H1 (cell line): Measurements from ENCODE around the gene NR3C1. TPM values are rescaled to one million over a fixed set of nuclear protein-coding genes. Genes with fewer than 3 reads are reported as not detected.

Source experiments
- CTCF ChIA-PET: fragments of 300-600 bp; sonication (Branson Sonifier 250); formaldehyde crosslinking; loops from one replicate; lab custom pipeline; 2021; ENCODE audit not compliant: partially characterized antibody; lab: Charles Lee
- POLR2A ChIA-PET: fragments of 300-600 bp; sonication (Branson Sonifier 250); formaldehyde crosslinking; loops from one replicate; lab custom pipeline; 2021; ENCODE audit warnings: inconsistent platforms; ENCODE audit not compliant: partially characterized antibody; lab: Charles Lee
- DNase-seq, 2 experiments: peaks; one replicate each; pipeline versions ENCODE4 v3.0.0 to v3.0.0-alpha.2; 2010 to 2022; ENCODE audit warnings: low spot score in 2 of 2, low read depth in 1 of 2, mixed read lengths in 1 of 2
- FAIRE-seq: peaks from 2 replicates; lab custom pipeline; 2011; peaks lifted over from hg19 to GRCh38; lab: Jason Lieb, UNC
- H2AFZ ChIP-seq: 2 replicates; pipeline ENCODE4 v1.8.1; 2012; ENCODE audit warnings: low read length, inconsistent platforms
- H2AK5ac ChIP-seq: 2 replicates; pipeline ENCODE4 v1.6.1; 2013; ENCODE audit warnings: low read depth, low read length
- H2BK120ac ChIP-seq: replicated peaks from 2 replicates; pipeline ENCODE3; 2013; ENCODE audit warnings: low read depth, low read length, inconsistent platforms
- H2BK12ac ChIP-seq: 2 replicates; pipeline ENCODE4 v1.6.1; 2013; ENCODE audit warnings: low read depth, low read length
- H2BK15ac ChIP-seq: 2 replicates; pipeline ENCODE4 v1.6.1; 2013; ENCODE audit warnings: low read length
- H2BK20ac ChIP-seq: 2 replicates; pipeline ENCODE4 v1.6.1; 2013; ENCODE audit warnings: low read length
- H2BK5ac ChIP-seq: 2 replicates; pipeline ENCODE4 v1.6.1; 2013; ENCODE audit warnings: low read depth, low read length
- H3K14ac ChIP-seq: 2 replicates; pipeline ENCODE4 v1.6.1; 2013; ENCODE audit warnings: inconsistent platforms; ENCODE audit not compliant: insufficient read length
- H3K18ac ChIP-seq: 2 replicates; pipeline ENCODE4 v1.6.1; 2013; ENCODE audit warnings: low read length; ENCODE audit errors: extremely low read depth
- H3K23ac ChIP-seq: 2 replicates; pipeline ENCODE4 v1.6.1; 2013; ENCODE audit warnings: inconsistent platforms; ENCODE audit not compliant: insufficient read length
- H3K23me2 ChIP-seq: 2 replicates; pipeline ENCODE4 v1.6.1; 2013; ENCODE audit warnings: low read depth, low read length
- H3K27ac ChIP-seq: 2 replicates; pipeline ENCODE4 v1.6.1; 2011; ENCODE audit warnings: low read depth, low read length, inconsistent platforms
- H3K27me3 ChIP-seq, 4 experiments: replicated peaks in 1 of 4; 1 replicate in 1 of 4; 2 replicates in 3 of 4; pipeline versions ENCODE4 v1.6.1 to v1.8.1; 2011 to 2013; ENCODE audit warnings: low read length in 3 of 4, mild to moderate bottlenecking in 3 of 4, inconsistent platforms in 2 of 4, mixed read lengths in 2 of 4, moderate library complexity in 1 of 4; ENCODE audit not compliant: control insufficient read depth in 3 of 4, insufficient read depth in 3 of 4; ENCODE audit errors: extremely low read depth in 1 of 4
- H3K36me3 ChIP-seq, 4 experiments: 2 replicates each; pipeline versions ENCODE4 v1.6.1 to v1.8.1; 2011 to 2013; ENCODE audit warnings: mild to moderate bottlenecking in 4 of 4, low read length in 3 of 4, moderate library complexity in 2 of 4, control low read depth in 1 of 4, inconsistent platforms in 1 of 4; ENCODE audit not compliant: insufficient read depth in 4 of 4, control insufficient read depth in 2 of 4
- H3K4ac ChIP-seq: replicated peaks from 2 replicates; pipeline ENCODE3; 2013; ENCODE audit warnings: low read length, low read depth, mixed read lengths, inconsistent platforms; ENCODE audit not compliant: insufficient read length
- H3K4me1 ChIP-seq, 4 experiments: replicated peaks in 1 of 4; 1 replicate in 1 of 4; 2 replicates in 3 of 4; pipeline versions ENCODE4 v1.6.1 to v1.8.1; 2011 to 2013; ENCODE audit warnings: low read length in 3 of 4, inconsistent platforms in 2 of 4, mixed read lengths in 1 of 4; ENCODE audit not compliant: insufficient read depth in 4 of 4, control insufficient read depth in 3 of 4
- H3K4me2 ChIP-seq, 2 experiments: 2 replicates each; pipeline versions ENCODE4 v1.6.1 to v1.8.1; 2011 to 2013; ENCODE audit warnings: low read depth in 2 of 2, low read length in 2 of 2, control low read depth in 1 of 2, inconsistent platforms in 1 of 2, mild to moderate bottlenecking in 1 of 2; ENCODE audit not compliant: insufficient read depth in 1 of 2
- H3K4me3 ChIP-seq, 4 experiments: fragments of 200-600, 300-600 bp in 1 of 4; sonication (generic), shearing (Covaris generic), sonication (Bioruptor Twin) in 1 of 4; 2 replicates each; pipeline versions ENCODE4 v1.5.1 to v1.8.1; 2011 to 2016; ENCODE audit warnings: low read length in 4 of 4, low read depth in 3 of 4, control low read depth in 2 of 4, inconsistent platforms in 2 of 4, mild to moderate bottlenecking in 2 of 4, mixed read lengths in 1 of 4, moderate library complexity in 1 of 4; ENCODE audit not compliant: insufficient read depth in 2 of 4; ENCODE audit errors: extremely low read depth in 1 of 4
- H3K56ac ChIP-seq: replicated peaks from 2 replicates; pipeline ENCODE3; 2013; ENCODE audit warnings: low read depth, mild to moderate bottlenecking, mixed read lengths, low read length, inconsistent platforms; ENCODE audit not compliant: insufficient read length
- H3K79me1 ChIP-seq: 2 replicates; pipeline ENCODE4 v1.6.1; 2013; ENCODE audit warnings: low read depth, low read length, control low read depth
- H3K79me2 ChIP-seq, 2 experiments: 2 replicates each; pipeline versions ENCODE4 v1.6.1 to v1.8.1; 2012 to 2013; ENCODE audit warnings: low read length in 2 of 2, mild to moderate bottlenecking in 2 of 2, inconsistent platforms in 1 of 2; ENCODE audit not compliant: insufficient read depth in 2 of 2, control insufficient read depth in 1 of 2
- H3K9ac ChIP-seq, 4 experiments: replicated peaks in 1 of 4; 1 replicate in 1 of 4; 2 replicates in 3 of 4; pipeline versions ENCODE4 v1.6.1 to v1.8.1; 2011 to 2013; ENCODE audit warnings: low read depth in 3 of 4, low read length in 3 of 4, control low read depth in 2 of 4, mild to moderate bottlenecking in 2 of 4, moderate library complexity in 2 of 4, inconsistent platforms in 1 of 4; ENCODE audit errors: extremely low read depth in 1 of 4
- H3K9me3 ChIP-seq, 2 experiments: 2 replicates each; pipeline versions ENCODE4 v1.6.1 to v1.8.1; 2012 to 2013; ENCODE audit warnings: mild to moderate bottlenecking in 2 of 2, moderate library complexity in 2 of 2, control low read depth in 1 of 2, inconsistent platforms in 1 of 2, low read depth in 1 of 2, low read length in 1 of 2, mixed read lengths in 1 of 2; ENCODE audit not compliant: insufficient read depth in 2 of 2
- H4K20me1 ChIP-seq, 2 experiments: replicated peaks in 1 of 2; 2 replicates each; pipeline versions ENCODE3 to v1.8.1; 2011 to 2013; ENCODE audit warnings: inconsistent platforms in 2 of 2, low read length in 2 of 2, mild to moderate bottlenecking in 1 of 2; ENCODE audit not compliant: insufficient read depth in 2 of 2, control insufficient read depth in 1 of 2
- H4K5ac ChIP-seq: 2 replicates; pipeline ENCODE4 v1.6.1; 2013; ENCODE audit warnings: low read length, low read depth, mixed read lengths, inconsistent platforms; ENCODE audit not compliant: insufficient read length
- H4K8ac ChIP-seq: 2 replicates; pipeline ENCODE4 v1.8.0; 2013; ENCODE audit warnings: mild to moderate bottlenecking, moderate library complexity, low read length, inconsistent platforms; ENCODE audit not compliant: insufficient read depth; ENCODE audit errors: extremely low read depth
- H4K91ac ChIP-seq: replicated peaks from 2 replicates; pipeline ENCODE3; 2013; ENCODE audit warnings: low read length, mixed read lengths, inconsistent platforms; ENCODE audit not compliant: insufficient read length
- CEBPB ChIP-seq: IDR thresholded peaks from 2 replicates; pipeline ENCODE4 v1.6.1; 2012; ENCODE audit warnings: low read depth, low read length
- GABPA ChIP-seq: IDR thresholded peaks from 2 replicates; pipeline ENCODE4 v1.6.1; 2011; ENCODE audit warnings: mild to moderate bottlenecking, low read length, moderate library complexity, borderline replicate concordance; ENCODE audit not compliant: insufficient read depth
- SAP30 ChIP-seq: fragments of 300-600 bp; sonication (generic); IDR thresholded peaks from 2 replicates; pipeline ENCODE4 v1.7.1; 2012; ENCODE audit warnings: low read length, moderate library complexity, mild to moderate bottlenecking, inconsistent platforms; ENCODE audit not compliant: insufficient read depth, insufficient replicate concordance
- WGBS, 2 experiments: shearing (Covaris generic) in 1 of 2; methylation state at CpG; one replicate each; pipeline versions ENCODE4 v1.1.6 to v1.1.7; 2013 to 2015; ENCODE audit warnings: low lambda C conversion rate in 2 of 2, mixed read lengths in 2 of 2, inconsistent platforms in 1 of 2, low coverage in 1 of 2, missing lambda C conversion rate in 1 of 2; ENCODE audit not compliant: insufficient replicate concordance in 2 of 2, insufficient coverage in 1 of 2, insufficient read length in 1 of 2; ENCODE audit errors: extremely low coverage in 1 of 2, missing lambda C conversion rate in 1 of 2; 5-methylcytosine and 5-hydroxymethylcytosine counted together
- polyA plus RNA-seq, 7 experiments: library from polyadenylated mRNA; depleted of rRNA in 3 of 7; stranded (reverse) in 5 of 7; unstranded in 2 of 7; fragments of >200 nt in 5 of 7; fragments of 200-250 nt in 2 of 7; gene quantifications; 1 replicate in 5 of 7; 2 replicates in 1 of 7; 4 replicates in 1 of 7; pipeline versions ENCODE4 v1.2.1 to v1.2.3, GENCODE V29; 2011 to 2013; ENCODE audit warnings: missing spikeins in 2 of 7, mixed read lengths in 2 of 7
- total RNA-seq: library from RNA; stranded (reverse); fragmentation: NEBNext Ultra II Directional; extraction: Animal tissue kit (Norgen Biotek cat#: 25700); gene quantifications from 2 replicates; pipeline ENCODE4 v1.2.1, GENCODE V29; 2021

NR3C1 gene
- total and polyA plus RNA-seq, 2 of the 8 experiments (the other 6 are each of a cell fraction or from before 2014, with no cell fraction given), result 1.7 to 5.4 TPM

DNA sequence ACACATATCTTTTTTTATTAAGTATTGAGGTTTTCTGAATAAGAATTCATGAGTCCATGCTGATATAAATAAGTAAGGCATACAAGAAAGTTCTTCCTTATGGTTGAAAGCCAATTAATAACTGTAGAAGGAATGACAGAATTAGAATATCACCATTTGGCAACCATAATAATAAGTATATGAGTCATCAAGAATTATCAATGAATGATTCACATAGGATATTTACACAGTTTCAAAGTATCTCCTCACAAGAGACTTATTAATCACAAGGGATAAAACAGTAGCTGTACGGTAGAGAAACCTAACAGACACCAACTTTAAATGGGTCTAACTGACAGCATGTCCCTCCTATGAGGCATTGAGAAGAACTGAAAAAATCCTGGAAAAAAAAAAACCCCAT lies 161.6 kb downstream of the NR3C1 start:
- Histone ChIP-seq H4K91ac (no peak overlapping the region), H3K79me2 (no peaks in the 10 kb centered on the region), H3K18ac (no peak overlapping the region), H4K20me1 (no peaks in the 10 kb centered on the region), H3K79me1 (no peaks in the 10 kb centered on the region), H3K56ac (no peak overlapping the region), H2AK5ac (no peak overlapping the region), H3K9ac (no peak overlapping the region), H3K4ac (no peak overlapping the region), H3K4me1 (peaks cover 0 to 5% (median 0%) of the 10 kb centered on the region in 4 experiments; a peak in 1 of 7 replicates), H4K8ac (no peak overlapping the region), H2AFZ (no peak overlapping the region), H3K36me3 (no peaks in the 10 kb centered on the region), H2BK120ac (no peak overlapping the region), H3K4me3 (no peak overlapping the region)
- CTCF ChIA-PET, result no interaction called here
- 90% methylated on average over 1 of the region's 1 CpG; no CpG with 5 or more reads in 1 of the 2 experiments for WGBS, 2 experiments
- no peak for TF ChIP-seq CEBPB
- no peak for TF ChIP-seq GABPA
- TF ChIP-seq SAP30, result no peak
- TF ChIP-seq, all 59 proteins: peak for 0
- no peaks in the 10 kb centered on the region for H3K27me3 ChIP-seq
- H3K4me2 ChIP-seq, result no peak overlapping the region
- no peaks in the 10 kb centered on the region for H3K23me2 ChIP-seq
- FAIRE-seq (no peak), DNase-seq (no peak)
- no peak overlapping the region for H2BK20ac ChIP-seq
- H4K5ac ChIP-seq, result no peak overlapping the region
- H2BK5ac ChIP-seq, result no peak overlapping the region
- 0 out of 4 replicates have a peak, but pooled peaks cover 0 to 2% of the 10 kb centered on the region in 2 experiments for H3K9me3 ChIP-seq
- H2BK12ac ChIP-seq, result no peak overlapping the region
- no peak overlapping the region for H3K14ac ChIP-seq
- no peak overlapping the region for H3K27ac ChIP-seq
- POLR2A ChIA-PET, result no interaction called here
- H2BK15ac ChIP-seq, result no peak overlapping the region
- H3K23ac ChIP-seq, result no peak overlapping the region
